Hepatocyte (in vitro differentiated cells): ENCODE data around the gene TEX35. TPM values are rescaled to one million over a fixed set of nuclear protein-coding genes. Genes with fewer than 3 reads are reported as not detected.
"Not testable (repeated sequence)": the region's sequence is repeated elsewhere in the genome, so short reads cannot be mapped to it uniquely, and the experiment has no call there.

ENCODE experiments used
- DNase-seq: peaks from one replicate; pipeline ENCODE4 v3.0.0-alpha.2; 2016; ENCODE audit warnings: low spot score
- H2AFZ ChIP-seq: fragments of 200-600 bp; sonication (generic); 2 replicates; pipeline ENCODE4 v1.6.0; 2016; ENCODE audit warnings: antibody characterized with exemption, mild to moderate bottlenecking
- H3K27ac ChIP-seq: fragments of 200-600 bp; sonication (generic); 2 replicates; pipeline ENCODE4 v1.5.1; 2016; ENCODE audit warnings: mild to moderate bottlenecking
- H3K27me3 ChIP-seq: fragments of 200-600 bp; sonication (generic); 2 replicates; pipeline ENCODE4 v1.6.1; 2016
- H3K36me3 ChIP-seq: fragments of 200-600 bp; sonication (generic); replicated peaks from 2 replicates; pipeline ENCODE4 v1.5.1; 2016; ENCODE audit warnings: low read depth; ENCODE audit not compliant: insufficient read depth
- H3K4me1 ChIP-seq: fragments of 200-600 bp; sonication (generic); 2 replicates; pipeline ENCODE4 v1.5.1; 2016; ENCODE audit warnings: mild to moderate bottlenecking, moderate library complexity; ENCODE audit not compliant: insufficient read depth
- H3K4me2 ChIP-seq: fragments of 200-600 bp; sonication (generic); 2 replicates; pipeline ENCODE4 v1.6.0; 2016
- H3K4me3 ChIP-seq: fragments of 200-600 bp; sonication (generic); 2 replicates; pipeline ENCODE4 v1.5.1; 2016; ENCODE audit warnings: mild to moderate bottlenecking
- H3K79me2 ChIP-seq: fragments of 200-600 bp; sonication (generic); 2 replicates; pipeline ENCODE4 v1.6.0; 2017; ENCODE audit warnings: mild to moderate bottlenecking
- H3K9me2 ChIP-seq: fragments of 200-600 bp; sonication (generic); replicated peaks from 2 replicates; pipeline ENCODE4 v1.6.0; 2017; ENCODE audit warnings: mild to moderate bottlenecking; ENCODE audit not compliant: insufficient read depth
- H3K9me3 ChIP-seq: fragments of 200-600 bp; sonication (generic); 2 replicates; pipeline ENCODE4 v1.5.1; 2016; ENCODE audit warnings: low read depth, mild to moderate bottlenecking
- H4K20me1 ChIP-seq: fragments of 200-600 bp; sonication (generic); 2 replicates; pipeline ENCODE4 v1.6.0; 2016; ENCODE audit warnings: mild to moderate bottlenecking; ENCODE audit not compliant: insufficient read depth, poor library complexity, severe bottlenecking
- CTCF ChIP-seq: fragments of 200-600 bp; sonication (generic); IDR thresholded peaks from 2 replicates; pipeline ENCODE4 v1.5.1; 2016; ENCODE audit warnings: antibody characterized with exemption, mild to moderate bottlenecking; ENCODE audit not compliant: poor library complexity
- EZH2 ChIP-seq: fragments of 200-600 bp; sonication (generic); IDR thresholded peaks from 2 replicates; pipeline ENCODE4 v1.6.1; 2016; ENCODE audit warnings: antibody characterized with exemption, mild to moderate bottlenecking, borderline replicate concordance
- EZH2phosphoT487 ChIP-seq: fragments of 200-600 bp; sonication (generic); IDR thresholded peaks from one replicate; pipeline ENCODE4 v1.6.1; 2018; ENCODE audit warnings: antibody characterized with exemption, mild to moderate bottlenecking, low read depth, moderate library complexity; ENCODE audit not compliant: unreplicated experiment, severe bottlenecking
- WGBS: methylation state at CpG from one replicate; pipeline ENCODE4 v1.1.6; 2016; ENCODE audit warnings: low lambda C conversion rate; ENCODE audit errors: missing lambda C conversion rate; 5-methylcytosine and 5-hydroxymethylcytosine counted together
- polyA plus RNA-seq: library from polyadenylated mRNA; unstranded; fragments of >200 nt; fragmentation: Nextera tagmentation; extraction: Ambion mirVana; gene quantifications from 2 replicates; pipeline ENCODE4 v1.2.1, GENCODE V29; 2016
- total RNA-seq: library from RNA; depleted of rRNA; stranded (reverse); fragments of >200 nt; gene quantifications from 2 replicates; pipeline ENCODE4 v1.2.3, GENCODE V29; 2014

The TEX35 gene
- total and polyA plus RNA-seq, 2 experiments from 2014 or later: not detected

- H3K79me2 ChIP-seq: no peaks in the 10 kb centered on the region
- no peaks in the 10 kb centered on the region for H3K36me3 ChIP-seq
- no peak overlapping the region for H2AFZ ChIP-seq
- H3K27ac ChIP-seq: no peak overlapping the region
- H3K9me3 ChIP-seq: no peaks in the 10 kb centered on the region
- H3K4me1 ChIP-seq: no peaks in the 10 kb centered on the region
- no peaks in the 10 kb centered on the region for H3K27me3 ChIP-seq
- DNase-seq: no peak
- no peak overlapping the region for H3K4me2 ChIP-seq
- H3K9me2 ChIP-seq: no peaks in the 10 kb centered on the region
- no peaks in the 10 kb centered on the region for H4K20me1 ChIP-seq
- WGBS: 97% methylated on average over 3 of the region's 3 CpGs
- TF ChIP-seq CTCF: no peak
- no peak for TF ChIP-seq EZH2phosphoT487
- TF ChIP-seq EZH2: no peak
- H3K4me3 ChIP-seq: no peak overlapping the region
Observed at GRCh38 chr1:178552856-178553255, 39.9 kb downstream of the TEX35 start.

- H3K27me3 ChIP-seq, H2AFZ ChIP-seq, H3K4me1 ChIP-seq, H3K79me2 ChIP-seq, H3K4me2 ChIP-seq, H3K9me3 ChIP-seq, H3K4me3 ChIP-seq, H3K9me2 ChIP-seq, H3K27ac ChIP-seq, H3K36me3 ChIP-seq, DNase-seq, H4K20me1 ChIP-seq: not testable (repeated sequence)
- 99% methylated on average over 5 of the region's 5 CpGs for WGBS
Observed at GRCh38 chr1:178554351-178554750, 41.4 kb downstream of the TEX35 start.

GRCh38 chr1:178555613-178556012, 42.7 kb downstream of the TEX35 start:
- H3K27me3 ChIP-seq, H4K20me1 ChIP-seq, H3K4me3 ChIP-seq, H3K4me2 ChIP-seq, H3K36me3 ChIP-seq, H3K4me1 ChIP-seq, H3K9me3 ChIP-seq, H3K27ac ChIP-seq, DNase-seq, H2AFZ ChIP-seq, H3K9me2 ChIP-seq, H3K79me2 ChIP-seq: not testable (repeated sequence)
- WGBS: 92% methylated on average over 1 of the region's 1 CpG

- not testable (repeated sequence) for H3K4me1 ChIP-seq, H3K79me2 ChIP-seq, H3K9me3 ChIP-seq, H4K20me1 ChIP-seq, H3K9me2 ChIP-seq, H3K27ac ChIP-seq, H2AFZ ChIP-seq, H3K27me3 ChIP-seq, H3K4me2 ChIP-seq, H3K36me3 ChIP-seq, H3K4me3 ChIP-seq, DNase-seq
- 45% methylated on average over 5 of the region's 5 CpGs for WGBS
Observed at GRCh38 chr1:178558816-178559215, 45.9 kb downstream of the TEX35 start.

GRCh38 chr1:178560871-178561376, 48.0 kb downstream of the TEX35 start:
- Histone ChIP-seq H4K20me1 (no peaks in the 10 kb centered on the region), H3K9me3 (no peaks in the 10 kb centered on the region), H3K4me3 (no peak overlapping the region), H3K79me2 (no peaks in the 10 kb centered on the region), H3K9me2 (no peaks in the 10 kb centered on the region), H3K36me3 (no peaks in the 10 kb centered on the region), H3K4me1 (peaks cover 3% of the 10 kb centered on the region), H3K4me2 (no peak overlapping the region), H3K27ac (no peak overlapping the region), H3K27me3 (no peaks in the 10 kb centered on the region), H2AFZ (no peak overlapping the region)
- 74% methylated on average over 8 of the region's 8 CpGs for WGBS
- TF ChIP-seq EZH2phosphoT487: no peak
- TF ChIP-seq EZH2: no peak
- no peak for TF ChIP-seq CTCF
- DNase-seq: no peak
